Measurements from ENCODE around the gene SFXN3.

The SFXN3 gene

GRCh38 chr10:101060036-101060950, 29.3 kb downstream of the SFXN3 start:
- DNase-seq (ENCODE audit: low spot score): peak; percentile 90

- DNase-seq (ENCODE audit: low spot score): peak; percentile 86
Measured at GRCh38 chr10:101060951-101061623, 30.1 kb downstream of the SFXN3 start.

- no peak for DNase-seq (ENCODE audit: low spot score)
Measured at GRCh38 chr10:101061624-101062231, 30.7 kb downstream of the SFXN3 start, which contains the start of gene KAZALD1. KAZALD1 (plus strand) TSS chr10:101061989; CDS start chr10:101062593, 604 bp downstream.

- DNase-seq (ENCODE audit: low spot score): peak; percentile 48
Measured at GRCh38 chr10:101062232-101063049, 31.4 kb downstream of the SFXN3 start.

- DNase-seq (ENCODE audit: low spot score): no peak
Measured at GRCh38 chr10:101063050-101063525, 32.1 kb downstream of the SFXN3 start.

GRCh38 chr10:101063548-101064414, 32.7 kb downstream of the SFXN3 start:
- DNase-seq (ENCODE audit: low spot score): no peak

- no peak for DNase-seq (ENCODE audit: low spot score)
Measured at GRCh38 chr10:101064415-101065030, 33.5 kb downstream of the SFXN3 start.

- DNase-seq (ENCODE audit: low spot score): no peak
Measured at GRCh38 chr10:101065481-101066145, 34.6 kb downstream of the SFXN3 start.

- peak; percentile 46 for DNase-seq (ENCODE audit: low spot score)
Measured at GRCh38 chr10:101066146-101066895, 35.3 kb downstream of the SFXN3 start.

GRCh38 chr10:101066896-101067355, 35.9 kb downstream of the SFXN3 start:
- DNase-seq (ENCODE audit: low spot score): no peak

- DNase-seq (ENCODE audit: low spot score): peak; percentile 77
Measured at GRCh38 chr10:101067356-101068083, 36.5 kb downstream of the SFXN3 start.

GRCh38 chr10:101069441-101069840, 38.4 kb downstream of the SFXN3 start:
- DNase-seq (ENCODE audit: low spot score): no peak

GRCh38 chr10:101070098-101070497, 39.1 kb downstream of the SFXN3 start:
- no peak for DNase-seq (ENCODE audit: low spot score)

GRCh38 chr10:101071267-101071884, 40.3 kb downstream of the SFXN3 start:
- DNase-seq (ENCODE audit: low spot score): no peak

GRCh38 chr10:101071885-101072433, 40.9 kb downstream of the SFXN3 start:
- DNase-seq (ENCODE audit: low spot score): no peak

- DNase-seq (ENCODE audit: low spot score): no peak
Measured at GRCh38 chr10:101072923-101073322, 41.9 kb downstream of the SFXN3 start.

- no peak for DNase-seq (ENCODE audit: low spot score)
Measured at GRCh38 chr10:101073631-101074030, 42.6 kb downstream of the SFXN3 start.

Measured in CD4-positive, alpha-beta T cell treated with Interleukin-15 for 4 hours (primary cell).